ENCODE measurements around the gene DIPK2B. TPM values are rescaled to one million over a fixed set of nuclear protein-coding genes. Genes with fewer than 3 reads are reported as not detected.

Gene DIPK2B
- 10 to 100 TPM in 11 of 12 donors, not detected in 1; 16.1 to 31.5 (median 23.8) TPM for polyA plus RNA-seq (ENCODE audit: insufficient read length in 12 of 12)
- long read RNA-seq, donor 1, full-length matches to known transcripts = 3 of 3 reads
- long read RNA-seq, donor 1, partial matches to known transcripts = 0 of 3 reads
- long read RNA-seq, donor 1, other reads (novel, unspliced or antisense) = 0 of 3 reads
- long read RNA-seq, donor 2, full-length matches to known transcripts = 10 of 10 reads
- long read RNA-seq, donor 2, partial matches to known transcripts = 0 of 10 reads
- long read RNA-seq, donor 2, other reads (novel, unspliced or antisense) = 0 of 10 reads
- long read RNA-seq, donor 3, full-length matches to known transcripts = 7 of 7 reads
- long read RNA-seq, donor 3, partial matches to known transcripts = 0 of 7 reads
- long read RNA-seq, donor 3, other reads (novel, unspliced or antisense) = 0 of 7 reads
- long read RNA-seq, donor 4, partial matches to known transcripts = 0 of 4 reads
- long read RNA-seq, donor 4, other reads (novel, unspliced or antisense) = 0 of 4 reads
- long read RNA-seq, donor 5, full-length matches to known transcripts = 21 of 21 reads
- long read RNA-seq, donor 5, partial matches to known transcripts = 0 of 21 reads
- long read RNA-seq, donor 5, other reads (novel, unspliced or antisense) = 0 of 21 reads
- long read RNA-seq, donor 6 = 0 reads
- long read RNA-seq, donor 7, full-length matches to known transcripts = 3 of 3 reads
- long read RNA-seq, donor 7, partial matches to known transcripts = 0 of 3 reads
- long read RNA-seq, donor 7, other reads (novel, unspliced or antisense) = 0 of 3 reads
- long read RNA-seq, donor 8, full-length matches to known transcripts = 5 of 5 reads
- long read RNA-seq, donor 8, partial matches to known transcripts = 0 of 5 reads
- long read RNA-seq, donor 8, other reads (novel, unspliced or antisense) = 0 of 5 reads
- long read RNA-seq, donor 9, full-length matches to known transcripts = 3 of 3 reads
- long read RNA-seq, donor 9, partial matches to known transcripts = 0 of 3 reads
- long read RNA-seq, donor 9, other reads (novel, unspliced or antisense) = 0 of 3 reads
- long read RNA-seq, donor 10, full-length matches to known transcripts = 5 of 5 reads
- long read RNA-seq, donor 10, partial matches to known transcripts = 0 of 5 reads
- long read RNA-seq, donor 10, other reads (novel, unspliced or antisense) = 0 of 5 reads
- long read RNA-seq, donor 11, full-length matches to known transcripts = 8 of 8 reads
- long read RNA-seq, donor 11, partial matches to known transcripts = 0 of 8 reads
- long read RNA-seq, donor 11, other reads (novel, unspliced or antisense) = 0 of 8 reads

DNA sequence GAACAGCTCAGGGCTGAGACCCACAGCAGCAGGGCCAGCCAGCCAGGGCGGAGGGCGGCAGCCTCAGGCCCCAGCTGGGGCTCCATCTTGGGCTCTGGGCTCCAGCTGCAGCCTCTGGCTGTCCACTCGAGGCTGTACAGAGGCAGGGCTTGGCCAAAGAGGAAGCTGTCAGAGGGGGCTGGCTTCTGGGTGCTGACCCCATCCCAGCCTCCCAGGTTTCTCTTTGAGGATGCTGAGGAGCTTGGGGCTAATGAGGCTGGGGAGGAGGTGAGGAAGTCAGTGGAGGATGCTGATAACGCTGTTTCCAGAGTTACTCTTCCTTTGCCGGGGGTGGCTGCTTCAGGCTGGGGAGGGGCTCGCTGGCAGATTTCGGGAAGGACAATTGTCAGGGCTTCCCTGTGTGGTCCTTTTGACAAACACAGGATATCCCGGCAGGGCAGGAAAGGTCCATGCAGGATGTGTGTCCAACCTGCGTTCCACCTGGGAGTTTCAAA is at the start of gene DIPK2B:
TSS of gene DIPK2B (minus strand) at position 136 of the 494 bp plus-strand sequence. CDS start at position 86, 50 bp downstream.
- no peak for DNase-seq

- no peak for DNase-seq
These were observed 39.6 kb upstream of the DIPK2B start for GRCh38 chrX:45240301-45240700.

- DNase-seq = no peak
These were observed 37.8 kb upstream of the DIPK2B start for GRCh38 chrX:45238489-45238888.

DNA sequence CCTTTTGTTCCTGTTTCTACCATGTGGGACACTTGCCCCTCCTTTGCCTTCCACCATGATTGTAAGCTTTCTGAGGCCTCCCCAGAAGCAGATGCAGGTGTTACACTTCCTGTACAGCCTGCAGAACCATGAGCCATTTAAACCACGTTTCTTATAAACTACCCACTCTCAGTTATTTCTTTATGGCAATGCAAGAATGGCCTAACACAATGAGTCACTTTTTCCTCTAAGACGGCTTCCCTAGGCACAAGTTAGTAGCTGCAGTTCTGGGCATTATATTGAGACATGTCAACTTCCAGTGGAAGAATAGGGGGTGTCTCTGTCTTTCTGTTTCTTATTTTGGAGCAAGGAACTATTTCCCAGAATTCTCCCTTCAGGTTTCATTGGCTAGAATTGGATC is 32.9 kb upstream of the DIPK2B start:
- no peak for DNase-seq

DNA sequence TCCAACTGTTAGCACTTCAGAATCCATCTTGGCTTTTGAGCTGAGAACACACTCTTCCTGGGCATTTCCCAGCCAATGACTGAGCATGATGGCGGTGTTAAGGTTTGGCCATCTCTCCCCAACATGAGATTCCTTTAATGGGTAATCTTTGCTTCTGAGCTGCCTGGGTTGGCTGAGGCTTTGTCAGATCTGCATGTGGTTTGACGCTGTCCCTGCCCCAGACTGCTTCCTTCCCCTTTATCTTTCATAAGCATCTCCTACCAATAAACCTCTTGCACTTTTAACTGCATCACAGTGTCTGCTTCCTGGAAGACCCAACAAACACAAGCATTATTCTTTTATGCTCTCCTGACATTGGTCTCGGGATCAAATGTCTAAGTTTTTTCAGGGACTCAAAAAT is 31.5 kb upstream of the DIPK2B start:
- no peak for DNase-seq

DNA sequence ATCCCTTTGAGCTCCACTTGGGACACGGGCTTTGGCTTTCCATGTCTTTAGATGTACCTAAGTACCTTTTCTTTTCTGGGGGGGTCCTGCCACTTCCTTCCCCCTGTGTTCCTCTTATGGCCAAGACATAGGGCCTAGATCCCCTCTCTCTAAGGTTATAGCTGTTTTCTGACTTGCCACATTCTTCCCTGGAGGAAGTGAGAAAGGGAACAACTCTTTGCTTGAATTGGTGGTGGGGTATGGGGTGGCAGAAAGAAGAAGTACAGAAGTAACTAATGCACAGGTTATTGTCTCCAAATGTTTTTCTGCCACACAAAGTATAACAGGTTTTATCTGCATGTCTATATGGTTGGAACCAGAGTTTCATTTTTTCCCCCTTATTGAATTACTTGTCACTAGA is 29.7 kb upstream of the DIPK2B start:
- DNase-seq = no peak

- no peak for DNase-seq
These were observed 28.7 kb upstream of the DIPK2B start for GRCh38 chrX:45229348-45229747.

- no peak for DNase-seq
These were observed 27.4 kb upstream of the DIPK2B start for GRCh38 chrX:45228126-45228525.

DNA sequence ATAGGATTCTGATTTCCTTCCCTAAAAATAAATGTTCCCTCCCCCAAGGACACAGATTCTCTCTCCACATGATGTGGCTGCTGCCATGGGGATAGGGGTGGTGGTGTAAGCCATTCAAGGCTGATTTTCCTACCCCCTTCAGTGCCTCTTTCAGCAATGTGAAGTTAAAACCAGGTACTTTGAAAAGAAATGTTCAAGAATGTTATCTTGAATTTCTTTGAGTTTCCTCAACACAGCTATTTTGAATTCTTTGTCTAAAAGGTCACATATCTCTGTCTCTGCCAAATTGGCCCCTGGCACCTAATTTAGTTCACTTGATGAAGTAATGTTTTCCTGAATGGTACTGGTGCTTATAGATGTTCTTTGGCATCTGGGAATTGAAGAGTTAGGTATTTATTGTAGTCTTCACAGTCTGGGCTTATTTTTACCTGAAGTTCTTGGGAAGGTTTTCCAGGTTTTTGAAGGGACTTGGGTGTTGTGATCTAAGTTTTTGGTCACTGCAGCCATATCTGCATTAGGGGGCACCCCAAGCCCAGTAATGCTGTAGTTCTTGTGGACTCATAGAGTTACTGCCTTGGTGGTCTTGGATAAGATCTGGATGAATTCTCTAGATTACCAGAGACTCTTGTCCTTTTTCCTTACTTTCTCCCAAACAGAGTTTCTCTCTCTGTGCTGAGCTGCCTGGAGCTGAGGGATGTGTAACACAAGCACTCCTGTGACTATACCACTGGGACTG is 7.6 kb upstream of the DIPK2B start:
- DNase-seq = no peak

- DNase-seq = no peak
These were observed 1.5 kb upstream of the DIPK2B start for GRCh38 chrX:45202171-45202570.

- DNase-seq = no peak
These were observed 2.0 kb downstream of the DIPK2B start for GRCh38 chrX:45198706-45199105.

DNA sequence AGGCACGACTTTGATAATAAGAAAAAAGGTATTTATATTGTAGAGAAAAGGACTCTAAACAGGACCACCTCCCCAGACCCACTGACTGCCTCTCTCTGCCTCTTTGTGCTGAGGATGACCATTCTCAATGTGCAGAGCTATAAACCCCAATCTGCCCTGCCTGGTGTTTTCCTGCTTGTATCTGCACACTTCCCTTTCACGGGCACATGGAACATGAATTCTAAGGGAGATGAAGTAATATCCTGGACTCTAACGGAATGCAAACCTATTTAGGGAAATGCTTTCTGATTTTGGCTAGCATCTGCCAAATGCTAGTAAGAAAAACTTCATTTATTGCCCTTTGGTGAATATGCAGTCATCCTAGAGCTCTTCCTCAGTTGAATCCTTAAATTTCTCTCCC is 2.4 kb downstream of the DIPK2B start:
- DNase-seq = no peak

DNA sequence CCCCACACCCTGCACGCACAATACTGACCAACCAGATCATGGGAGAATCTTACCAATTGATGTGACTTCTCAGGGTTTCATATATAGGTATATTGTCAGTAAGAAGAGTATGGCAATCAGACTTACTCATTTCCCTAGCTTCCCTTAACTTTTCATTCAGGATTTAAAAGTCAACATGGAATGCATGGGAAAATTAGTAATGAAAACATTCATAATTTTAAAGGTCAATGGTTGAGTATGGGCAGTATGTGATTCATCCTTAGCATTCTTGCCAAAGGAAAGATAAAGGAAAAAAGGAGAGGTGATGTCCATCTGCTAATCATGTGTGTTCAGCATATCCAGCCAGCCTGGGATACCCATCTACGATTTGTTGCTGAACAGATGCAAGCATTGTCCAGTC is 4.0 kb downstream of the DIPK2B start:
- no peak for DNase-seq

DNA sequence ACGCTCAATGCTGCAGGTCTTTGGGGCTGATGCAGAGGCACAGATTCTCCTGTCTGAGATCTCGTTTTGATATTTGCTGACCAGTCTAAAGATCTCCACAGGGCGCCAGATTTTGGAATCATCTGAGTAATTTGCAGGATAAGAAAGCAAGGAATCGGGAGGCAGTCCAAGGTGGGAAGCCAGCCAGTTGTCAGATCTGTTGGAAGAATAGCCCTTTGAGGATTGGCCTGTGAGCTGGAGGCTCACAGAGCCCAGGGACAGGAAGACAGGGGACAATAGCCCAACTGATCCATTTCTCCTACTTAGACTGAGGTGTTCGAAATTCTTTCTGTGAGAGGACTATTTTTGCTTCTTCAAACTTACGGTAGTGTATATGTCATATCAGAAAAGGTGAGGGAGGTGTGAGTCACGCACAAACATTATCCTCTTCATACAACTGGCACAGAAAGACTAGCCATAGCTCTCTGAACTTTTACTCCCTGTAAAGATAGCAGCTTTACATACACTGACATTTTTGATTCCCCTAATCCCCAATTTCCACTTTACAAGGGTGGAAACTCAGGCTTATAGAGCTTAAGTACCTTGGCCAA is 8.8 kb downstream of the DIPK2B start:
- no peak for DNase-seq

DNA sequence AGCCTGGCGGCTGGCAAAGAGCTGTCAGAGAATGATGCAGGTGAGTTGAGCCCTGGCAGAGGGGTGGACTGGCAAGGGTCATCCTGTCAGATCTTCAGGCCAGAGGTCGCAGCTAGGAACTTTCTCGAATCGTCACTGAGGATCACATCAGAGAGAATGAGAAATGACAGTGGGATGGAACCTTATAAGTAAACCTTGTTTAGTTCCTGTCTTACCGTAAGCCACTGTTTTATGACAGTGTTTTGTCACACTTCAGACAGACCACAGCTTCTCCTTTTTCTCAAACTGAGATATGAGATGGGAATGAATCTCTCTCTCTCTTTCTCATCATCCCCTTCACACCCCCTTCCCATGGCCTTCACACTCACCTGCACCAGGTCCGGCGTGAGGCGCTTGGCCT is 9.3 kb downstream of the DIPK2B start:
- DNase-seq = no peak

DNA sequence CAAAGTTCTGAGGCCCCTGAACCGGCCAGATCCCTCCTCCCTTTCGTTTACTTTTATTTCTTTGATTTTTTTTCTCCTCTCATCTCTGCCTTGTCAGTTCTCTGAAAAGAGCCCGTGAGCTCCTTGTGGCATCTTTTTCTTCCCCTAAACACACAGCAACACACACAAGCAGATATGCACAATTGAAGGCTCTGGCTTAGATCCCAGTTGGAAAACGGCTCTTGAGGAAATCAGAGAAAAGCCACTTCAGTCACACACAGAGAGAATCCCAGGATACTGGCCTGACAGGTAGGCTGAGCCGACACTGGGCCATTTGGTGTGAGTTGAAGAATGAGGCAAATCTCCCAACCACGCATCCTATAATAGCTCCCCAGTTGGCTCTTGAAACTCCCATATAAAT is 12.9 kb downstream of the DIPK2B start:
- no peak for DNase-seq

DNA sequence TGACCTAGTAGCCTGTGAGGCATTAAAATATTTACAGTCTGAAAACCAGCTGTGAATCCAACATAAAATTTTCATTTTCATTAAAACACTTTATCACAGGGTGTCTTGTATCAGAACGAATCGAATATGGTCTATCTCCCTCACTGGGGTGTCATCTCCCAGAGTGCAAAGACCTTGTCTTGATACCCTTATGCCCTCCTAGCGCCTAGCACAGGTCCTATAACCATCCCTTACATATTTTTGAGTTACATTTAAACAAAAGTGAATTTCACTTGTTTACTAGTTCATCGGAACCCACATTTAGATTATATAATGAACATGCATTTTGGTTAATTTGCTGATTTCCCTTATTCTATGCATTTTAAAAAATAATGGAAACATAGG is 14.0 kb downstream of the DIPK2B start:
- DNase-seq = no peak

DNA sequence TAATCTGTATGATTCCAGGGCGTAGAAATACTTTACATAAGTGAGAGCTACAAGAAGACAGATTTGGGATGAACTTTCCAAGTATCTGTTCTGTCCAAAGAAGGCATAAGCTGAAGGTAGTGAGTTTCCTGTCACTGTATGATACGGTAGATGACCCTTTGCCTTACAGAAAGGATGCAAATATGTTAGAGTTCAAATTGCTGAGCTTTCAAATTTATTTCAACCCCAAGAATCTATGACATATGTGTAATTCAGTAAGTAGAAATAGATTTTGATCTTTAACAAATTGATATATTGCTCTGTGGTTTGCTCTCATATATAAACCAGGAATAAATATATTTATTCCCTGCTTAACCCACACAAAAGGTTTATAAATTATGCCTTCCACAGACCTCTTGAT is 16.5 kb downstream of the DIPK2B start:
- DNase-seq = no peak

GRCh38 chrX:45172890-45173289 is 27.8 kb downstream of the DIPK2B start:
- DNase-seq = no peak

GRCh38 chrX:45166781-45167180 is 33.9 kb downstream of the DIPK2B start:
- no peak for DNase-seq

GRCh38 chrX:45165726-45166125 is 35.0 kb downstream of the DIPK2B start:
- no peak for DNase-seq

Measured in muscle of arm (tissue), 14 donors.